Tibial nerve (tissue), 3 donors: ENCODE measurements around the gene GP1BA.

Source experiments
- CTCF ChIP-seq, 5 experiments: fragments of 200-600 bp in 3 of 5; fragments of 450-650 bp in 2 of 5; sonication (generic) in 3 of 5; IDR thresholded peaks; one replicate each; pipeline ENCODE4 v1.5.1; 2016 to 2019; ENCODE audit warnings: antibody characterized with exemption in 5 of 5, mild to moderate bottlenecking in 3 of 5, moderate library complexity in 2 of 5
- POLR2A ChIP-seq, 2 donors: fragments of 450-650 bp; IDR thresholded peaks; one replicate each; pipeline ENCODE4 v1.6.1; 2017; ENCODE audit warnings: antibody characterized with exemption in 2 of 2, mild to moderate bottlenecking in 2 of 2, moderate library complexity in 2 of 2

DNA sequence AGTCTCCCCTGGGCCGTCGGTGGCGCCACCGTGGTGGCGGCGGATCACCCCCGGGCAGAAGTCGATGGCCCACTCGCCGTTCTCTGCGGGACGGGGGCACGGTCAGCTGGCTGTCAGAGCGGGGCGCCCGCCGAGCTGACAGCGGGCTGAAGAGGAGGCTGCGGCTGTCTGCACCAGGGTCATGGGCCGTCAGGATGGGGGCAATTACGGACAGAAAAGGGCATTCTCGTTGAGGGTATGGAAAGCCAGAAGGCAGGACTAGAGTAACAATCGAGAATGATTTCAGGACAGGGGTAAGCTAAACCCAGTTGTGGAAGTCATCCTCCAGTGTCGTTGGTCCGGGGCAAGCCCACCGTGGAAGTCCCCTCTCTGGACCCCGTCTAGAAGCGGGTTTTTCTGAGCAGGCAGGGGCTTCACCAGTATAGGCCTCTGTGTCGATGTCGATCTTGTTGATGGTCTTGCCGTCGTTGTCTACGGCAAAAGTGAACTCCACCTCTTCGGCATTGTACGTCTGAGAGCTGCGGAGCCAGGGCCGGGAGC lies 30.9 kb upstream of the GP1BA start:
- TF ChIP-seq POLR2A (IDR thresholded peaks at IDR 0.05) (no peak), CTCF (IDR thresholded peaks at IDR 0.05) (no peak)
